NT2/D1 (cell line): ENCODE data around the gene SLC9C2.

Experiments used
- SUZ12 ChIP-seq: IDR thresholded peaks from 2 replicates; pipeline ENCODE4 v1.6.1; 2011; ENCODE audit not compliant: insufficient read length, insufficient read depth; ENCODE audit errors: extremely low read depth
- ZNF274 ChIP-seq: IDR thresholded peaks from 2 replicates; pipeline ENCODE4 v1.6.1; 2011; ENCODE audit warnings: mild to moderate bottlenecking, low read depth, low read length

GRCh38 chr1:173639102-173639501 lies 36.2 kb upstream of the SLC9C2 start:
- TF ChIP-seq ZNF274 (no peak), SUZ12 (no peak)
